ENCODE data around the gene ZBTB20.

GRCh38 chr3:114790752-114791151 lies 356.3 kb downstream of the ZBTB20 start:
- TF ChIP-seq CTCF (IDR thresholded peaks at IDR 0.05; ENCODE audit: insufficient read depth, low read length) (no peak), POLR2AphosphoS5 (IDR thresholded peaks at IDR 0.05; ENCODE audit: low read depth) (no peak), GABPA (IDR thresholded peaks at IDR 0.05; ENCODE audit: low read depth) (no peak)
- TF ChIP-seq, protein P1, sequence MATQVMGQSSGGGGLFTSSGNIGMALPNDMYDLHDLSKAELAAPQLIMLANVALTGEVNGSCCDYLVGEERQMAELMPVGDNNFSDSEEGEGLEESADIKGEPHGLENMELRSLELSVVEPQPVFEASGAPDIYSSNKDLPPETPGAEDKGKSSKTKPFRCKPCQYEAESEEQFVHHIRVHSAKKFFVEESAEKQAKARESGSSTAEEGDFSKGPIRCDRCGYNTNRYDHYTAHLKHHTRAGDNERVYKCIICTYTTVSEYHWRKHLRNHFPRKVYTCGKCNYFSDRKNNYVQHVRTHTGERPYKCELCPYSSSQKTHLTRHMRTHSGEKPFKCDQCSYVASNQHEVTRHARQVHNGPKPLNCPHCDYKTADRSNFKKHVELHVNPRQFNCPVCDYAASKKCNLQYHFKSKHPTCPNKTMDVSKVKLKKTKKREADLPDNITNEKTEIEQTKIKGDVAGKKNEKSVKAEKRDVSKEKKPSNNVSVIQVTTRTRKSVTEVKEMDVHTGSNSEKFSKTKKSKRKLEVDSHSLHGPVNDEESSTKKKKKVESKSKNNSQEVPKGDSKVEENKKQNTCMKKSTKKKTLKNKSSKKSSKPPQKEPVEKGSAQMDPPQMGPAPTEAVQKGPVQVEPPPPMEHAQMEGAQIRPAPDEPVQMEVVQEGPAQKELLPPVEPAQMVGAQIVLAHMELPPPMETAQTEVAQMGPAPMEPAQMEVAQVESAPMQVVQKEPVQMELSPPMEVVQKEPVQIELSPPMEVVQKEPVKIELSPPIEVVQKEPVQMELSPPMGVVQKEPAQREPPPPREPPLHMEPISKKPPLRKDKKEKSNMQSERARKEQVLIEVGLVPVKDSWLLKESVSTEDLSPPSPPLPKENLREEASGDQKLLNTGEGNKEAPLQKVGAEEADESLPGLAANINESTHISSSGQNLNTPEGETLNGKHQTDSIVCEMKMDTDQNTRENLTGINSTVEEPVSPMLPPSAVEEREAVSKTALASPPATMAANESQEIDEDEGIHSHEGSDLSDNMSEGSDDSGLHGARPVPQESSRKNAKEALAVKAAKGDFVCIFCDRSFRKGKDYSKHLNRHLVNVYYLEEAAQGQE (IDR thresholded peaks at IDR 0.05; ENCODE audit: insufficient replicate concordance, low read depth) = no peak
